Endothelial cell of umbilical vein (primary cell): ENCODE measurements around the gene KRTAP26-1. TPM values are rescaled to one million over a fixed set of nuclear protein-coding genes. Genes with fewer than 3 reads are reported as not detected.

Experiments
- BruUV-seq: library from RNA; stranded (reverse); fragments of 400-500 nt; replicated peaks from 2 replicates; lab custom pipeline; 2021; lab: Mats Ljungman, UMichigan
- CTCF ChIA-PET: fragments of 300-600, 350-600 bp; sonication (Branson Sonifier 250); formaldehyde crosslinking; loops from one replicate; lab custom pipeline; 2021; ENCODE audit warnings: antibody characterized with exemption, inconsistent platforms; lab: Charles Lee
- POLR2A ChIA-PET: fragments of 300-600, 350-600 bp; sonication (Branson Sonifier 250); formaldehyde crosslinking; loops from one replicate; lab custom pipeline; 2021; ENCODE audit warnings: antibody characterized with exemption, inconsistent platforms; lab: Charles Lee
- DNase-seq: peaks from one replicate; pipeline ENCODE4 v3.0.0-alpha.2; 2011; ENCODE audit warnings: low read depth, low spot score
- FAIRE-seq: peaks from 2 replicates; lab custom pipeline; 2011; peaks lifted over from hg19 to GRCh38; lab: Jason Lieb, UNC
- H2AFZ ChIP-seq: 2 replicates; pipeline ENCODE4 v1.6.0; 2012; ENCODE audit warnings: low read depth, low read length, control low read depth, inconsistent platforms
- H3K27ac ChIP-seq: 2 replicates; pipeline ENCODE4 v1.5.1; 2011; ENCODE audit warnings: low read depth, mild to moderate bottlenecking, control low read depth, low read length, moderate library complexity; ENCODE audit not compliant: insufficient read depth
- H3K27me3 ChIP-seq, 2 experiments: 2 replicates each; pipeline versions ENCODE4 v1.6.0 to v1.6.1; 2011; ENCODE audit warnings: low read length in 2 of 2, mixed read lengths in 1 of 2; ENCODE audit not compliant: control insufficient read depth in 2 of 2, insufficient read depth in 2 of 2
- H3K36me3 ChIP-seq, 2 experiments: 2 replicates in 1 of 2; 3 replicates in 1 of 2; pipeline ENCODE4 v1.5.1; 2011; ENCODE audit warnings: low read length in 2 of 2, mild to moderate bottlenecking in 1 of 2, moderate library complexity in 1 of 2; ENCODE audit not compliant: control insufficient read depth in 2 of 2, insufficient read depth in 2 of 2; ENCODE audit errors: extremely low read depth in 1 of 2
- H3K4me1 ChIP-seq: 3 replicates; pipeline ENCODE4 v1.5.1; 2011; ENCODE audit warnings: mild to moderate bottlenecking, low read length; ENCODE audit not compliant: control insufficient read depth, insufficient read depth; ENCODE audit errors: extremely low read depth
- H3K4me2 ChIP-seq: 2 replicates; pipeline ENCODE4 v1.6.1; 2011; ENCODE audit warnings: low read length, control low read depth, mixed read lengths; ENCODE audit not compliant: insufficient read depth
- H3K4me3 ChIP-seq, 3 experiments: fragments of 200-600 bp in 1 of 3; sonication (generic), shearing (Covaris generic) in 1 of 3; replicated peaks in 1 of 3; 2 replicates each; pipeline ENCODE4 v1.5.1; 2011 to 2016; ENCODE audit warnings: control low read depth in 3 of 3, low read length in 3 of 3, mild to moderate bottlenecking in 2 of 3, inconsistent platforms in 1 of 3, low read depth in 1 of 3, moderate library complexity in 1 of 3; ENCODE audit not compliant: insufficient read depth in 1 of 3
- H3K79me2 ChIP-seq: 2 replicates; pipeline ENCODE4 v1.6.0; 2012; ENCODE audit warnings: low read length, inconsistent platforms; ENCODE audit not compliant: control insufficient read depth, insufficient read depth
- H3K9ac ChIP-seq: replicated peaks from 2 replicates; pipeline ENCODE3; 2011; ENCODE audit warnings: low read length, control low read depth; ENCODE audit not compliant: insufficient read depth; ENCODE audit errors: extremely low read depth
- H3K9me1 ChIP-seq: replicated peaks from 3 replicates; pipeline ENCODE4 v1.6.0; 2011; ENCODE audit warnings: mild to moderate bottlenecking, low read length; ENCODE audit not compliant: control insufficient read depth, insufficient read depth; ENCODE audit errors: extremely low read depth
- H3K9me3 ChIP-seq: replicated peaks from 2 replicates; pipeline ENCODE4 v1.5.1; 2012; ENCODE audit warnings: low read length, inconsistent platforms; ENCODE audit not compliant: control insufficient read depth, insufficient read depth
- H4K20me1 ChIP-seq: replicated peaks from 2 replicates; pipeline ENCODE3; 2011; ENCODE audit warnings: mild to moderate bottlenecking, low read length; ENCODE audit not compliant: control insufficient read depth, insufficient read depth; ENCODE audit errors: extremely low read depth
- EZH2 ChIP-seq: IDR thresholded peaks from 2 replicates; pipeline ENCODE4 v1.6.1; 2012; ENCODE audit warnings: borderline replicate concordance, low read depth, mild to moderate bottlenecking, moderate library complexity, low read length, inconsistent platforms; ENCODE audit not compliant: severe bottlenecking
- FOS ChIP-seq: IDR thresholded peaks from 2 replicates; pipeline ENCODE4 v1.6.1; 2011; ENCODE audit warnings: mild to moderate bottlenecking, low read length, moderate library complexity, borderline replicate concordance; ENCODE audit not compliant: insufficient read depth
- GATA2 ChIP-seq: IDR thresholded peaks from 2 replicates; pipeline ENCODE4 v1.7.0; 2011; ENCODE audit warnings: low read depth, mild to moderate bottlenecking, moderate library complexity, mixed read lengths, low read length; ENCODE audit not compliant: insufficient read length, insufficient read depth
- JUN ChIP-seq: IDR thresholded peaks from 2 replicates; pipeline ENCODE4 v1.6.1; 2011; ENCODE audit warnings: borderline replicate concordance, low read depth; ENCODE audit not compliant: insufficient read length, insufficient read depth
- MYC ChIP-seq: IDR thresholded peaks from one replicate; pipeline ENCODE4 v1.6.1; 2011; ENCODE audit warnings: mild to moderate bottlenecking, low read depth, low read length
- POLR2A ChIP-seq: IDR thresholded peaks from 2 replicates; pipeline ENCODE4 v1.6.1; 2012; ENCODE audit warnings: low read depth, mild to moderate bottlenecking, control low read depth, low read length
- POLR2AphosphoS5 ChIP-seq: IDR thresholded peaks from 2 replicates; pipeline ENCODE4 v1.6.1; 2012; ENCODE audit warnings: low read depth, mild to moderate bottlenecking, control low read depth, low read length, moderate library complexity; ENCODE audit not compliant: insufficient read depth
- dilution Hi-C: fragments of 300-500 bp; cut with MboI; formaldehyde crosslinking; loops from one replicate; pipeline ENCODE4 v1.15.0; 2019; ENCODE audit warnings: low sequenced_read_pairs; ENCODE audit not compliant: extremely low pct_ligation_motif_present
- intact Hi-C: fragments of 100-400 bp; cut with micrococcal nuclease; formaldehyde crosslinking; loops from one replicate; pipeline ENCODE4 v1.10.0; 2022
- polyA plus RNA-seq, 4 experiments: library from polyadenylated mRNA; depleted of rRNA in 3 of 4; stranded (reverse) in 3 of 4; unstranded in 1 of 4; fragments of >200 nt; gene quantifications; 2 replicates each; pipeline versions ENCODE4 v1.2.1 to v1.2.3, GENCODE V29; 2011 to 2012; ENCODE audit warnings: missing spikeins in 1 of 4
- total RNA-seq: library from RNA; stranded (reverse); gene quantifications from 2 replicates; pipeline ENCODE4 v1.2.3, GENCODE V29; 2021
- TF ChIP-seq, protein P1 (sequence below): IDR thresholded peaks from 2 replicates; pipeline ENCODE4 v1.6.1; 2011; ENCODE audit not compliant: insufficient read depth, insufficient read length
- TF ChIP-seq, protein P2 (sequence below), 2 donors: IDR thresholded peaks; 1 replicate in 1 of 2; 2 replicates in 1 of 2; pipeline ENCODE4 v1.5.1; 2011; ENCODE audit warnings: low read length in 2 of 2, mild to moderate bottlenecking in 2 of 2, moderate library complexity in 2 of 2, control low read depth in 1 of 2, inconsistent platforms in 1 of 2, low read depth in 1 of 2; ENCODE audit not compliant: insufficient read depth in 1 of 2; ENCODE audit errors: extremely low read depth in 1 of 2

KRTAP26-1 gene
- total and polyA plus RNA-seq, 2 donors (not counting 3 experiments of a cell fraction or from before 2014, with no cell fraction given): not detected

DNA sequence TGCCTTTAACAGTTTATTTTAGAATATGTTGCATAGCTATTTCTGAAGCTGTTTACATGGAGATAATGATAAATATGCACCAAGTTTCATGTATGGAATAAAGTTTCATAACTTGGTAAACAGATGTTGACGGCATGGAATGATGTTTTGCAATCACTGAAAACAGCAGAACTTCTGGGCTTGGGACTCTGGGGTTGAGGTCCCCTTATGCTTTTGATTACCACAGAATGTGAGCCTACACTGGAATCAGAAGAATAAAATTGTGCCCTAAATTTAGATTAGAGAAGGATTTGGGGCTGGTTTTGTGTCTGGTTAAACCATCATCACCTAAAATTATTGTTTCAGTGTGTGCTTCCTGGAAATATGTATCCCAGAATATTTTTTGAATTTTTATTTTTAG is 48.5 kb downstream of the KRTAP26-1 start:
- Histone ChIP-seq H4K20me1 (no peaks in the 10 kb centered on the region), H3K27ac (no peak overlapping the region), H3K79me2 (no peaks in the 10 kb centered on the region), H3K4me2 (no peak overlapping the region), H3K36me3 (no peaks in the 10 kb centered on the region), H3K9me1 (no peaks in the 10 kb centered on the region), H3K9ac (no peak overlapping the region), H3K4me1 (no peaks in the 10 kb centered on the region), H2AFZ (no peak overlapping the region), H3K9me3 (peaks cover 4% of the 10 kb centered on the region), H3K4me3 (no peak overlapping the region), H3K27me3 (no peaks in the 10 kb centered on the region)
- BruUV-seq: no TSS peak
- TF ChIP-seq JUN (no peak), POLR2AphosphoS5 (no peak), EZH2 (no peak), GATA2 (no peak), FOS (no peak), POLR2A (no peak), MYC (no peak)
- TF ChIP-seq, protein P1, sequence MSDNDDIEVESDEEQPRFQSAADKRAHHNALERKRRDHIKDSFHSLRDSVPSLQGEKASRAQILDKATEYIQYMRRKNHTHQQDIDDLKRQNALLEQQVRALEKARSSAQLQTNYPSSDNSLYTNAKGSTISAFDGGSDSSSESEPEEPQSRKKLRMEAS: no peak
- TF ChIP-seq, protein P2, sequence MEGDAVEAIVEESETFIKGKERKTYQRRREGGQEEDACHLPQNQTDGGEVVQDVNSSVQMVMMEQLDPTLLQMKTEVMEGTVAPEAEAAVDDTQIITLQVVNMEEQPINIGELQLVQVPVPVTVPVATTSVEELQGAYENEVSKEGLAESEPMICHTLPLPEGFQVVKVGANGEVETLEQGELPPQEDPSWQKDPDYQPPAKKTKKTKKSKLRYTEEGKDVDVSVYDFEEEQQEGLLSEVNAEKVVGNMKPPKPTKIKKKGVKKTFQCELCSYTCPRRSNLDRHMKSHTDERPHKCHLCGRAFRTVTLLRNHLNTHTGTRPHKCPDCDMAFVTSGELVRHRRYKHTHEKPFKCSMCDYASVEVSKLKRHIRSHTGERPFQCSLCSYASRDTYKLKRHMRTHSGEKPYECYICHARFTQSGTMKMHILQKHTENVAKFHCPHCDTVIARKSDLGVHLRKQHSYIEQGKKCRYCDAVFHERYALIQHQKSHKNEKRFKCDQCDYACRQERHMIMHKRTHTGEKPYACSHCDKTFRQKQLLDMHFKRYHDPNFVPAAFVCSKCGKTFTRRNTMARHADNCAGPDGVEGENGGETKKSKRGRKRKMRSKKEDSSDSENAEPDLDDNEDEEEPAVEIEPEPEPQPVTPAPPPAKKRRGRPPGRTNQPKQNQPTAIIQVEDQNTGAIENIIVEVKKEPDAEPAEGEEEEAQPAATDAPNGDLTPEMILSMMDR (IDR thresholded peaks at IDR 0.05; ENCODE audit: extremely low read depth in 1 of 2, insufficient read depth in 1 of 2, low read depth in 1 of 2, low read length in 2 of 2): no peak
- intact Hi-C loops (no loop called here), dilution Hi-C loops (no loop called here)
- DNase-seq: no peak
- ChIA-PET CTCF (interaction anchor here (0.9 kb wide), 1 partner anchor 10 kb away, joined by 3 read pairs; no protein-coding TSS in a partner anchor), POLR2A (no interaction called here)
- FAIRE-seq: no peak
